IMR-90 (cell line): ENCODE results near the gene UTP3. TPM values are rescaled to one million over a fixed set of nuclear protein-coding genes. Genes with fewer than 3 reads are reported as not detected.
A peak's percentile ranks its signal among the peaks of the same experiment; 100 is the strongest.

Source experiments
- ATAC-seq: fragments of 200-7000 bp; cut with Tn5 transposase; 2 replicates; pipeline ENCODE4 v1.9.1; 2020; ENCODE audit warnings: low read depth, mild to moderate bottlenecking, moderate library complexity
- BruUV-seq: library from RNA; stranded (reverse); fragments of 400-500 nt; replicated peaks from 2 replicates; lab custom pipeline; 2021; lab: Mats Ljungman, UMichigan
- CTCF ChIA-PET: fragments of 300-600 bp; formaldehyde crosslinking; extraction: SDS; loops from one replicate; lab custom pipeline; 2021; ENCODE audit warnings: antibody characterized with exemption; lab: Yijun Ruan, JAX
- POLR2A ChIA-PET: fragments of 300-600 bp; sonication (Branson Sonifier 250); formaldehyde crosslinking; loops from one replicate; lab custom pipeline; 2022; ENCODE audit warnings: antibody characterized with exemption; ENCODE audit not compliant: unreplicated experiment; lab: Charles Lee
- DNase-seq: peaks from one replicate; pipeline ENCODE4 v3.0.0; 2013
- H2AFZ ChIP-seq: replicated peaks from 2 replicates; pipeline ENCODE3; 2013; ENCODE audit warnings: low read length, mild to moderate bottlenecking; ENCODE audit not compliant: poor library complexity
- H2AK5ac ChIP-seq: 2 replicates; pipeline ENCODE4 v1.6.1; 2013; ENCODE audit warnings: low read depth, low read length, inconsistent platforms
- H2AK9ac ChIP-seq: replicated peaks from 2 replicates; pipeline ENCODE3; 2013; ENCODE audit warnings: mild to moderate bottlenecking, low read depth, low read length, moderate library complexity; ENCODE audit not compliant: poor library complexity
- H2BK120ac ChIP-seq: 2 replicates; pipeline ENCODE4 v1.6.1; 2013; ENCODE audit warnings: low read depth, low read length, inconsistent platforms
- H2BK15ac ChIP-seq: 3 replicates; pipeline ENCODE4 v1.6.1; 2013; ENCODE audit warnings: low read depth, low read length, inconsistent platforms
- H2BK20ac ChIP-seq: 2 replicates; pipeline ENCODE4 v1.6.1; 2013; ENCODE audit warnings: low read depth, mild to moderate bottlenecking, inconsistent platforms, low read length, moderate library complexity
- H2BK5ac ChIP-seq: 2 replicates; pipeline ENCODE4 v1.6.1; 2013; ENCODE audit warnings: mild to moderate bottlenecking, low read depth, low read length, inconsistent platforms; ENCODE audit not compliant: poor library complexity, severe bottlenecking
- H3K14ac ChIP-seq: replicated peaks from 2 replicates; pipeline ENCODE4 v1.6.1; 2013; ENCODE audit warnings: low read depth, low read length, inconsistent platforms
- H3K18ac ChIP-seq: 2 replicates; pipeline ENCODE4 v1.6.1; 2013; ENCODE audit warnings: low read depth, low read length, control low read depth
- H3K23ac ChIP-seq: 2 replicates; pipeline ENCODE4 v1.6.1; 2013; ENCODE audit warnings: low read depth, low read length, inconsistent platforms
- H3K27ac ChIP-seq: 2 replicates; pipeline ENCODE4 v1.5.1; 2013; ENCODE audit warnings: mild to moderate bottlenecking, control low read depth, low read length; ENCODE audit not compliant: insufficient read depth
- H3K27me3 ChIP-seq: 2 replicates; pipeline ENCODE4 v1.6.1; 2013; ENCODE audit warnings: low read length; ENCODE audit not compliant: control insufficient read depth, insufficient read depth
- H3K36me3 ChIP-seq: 2 replicates; pipeline ENCODE4 v1.6.1; 2013; ENCODE audit warnings: low read length, mixed read lengths; ENCODE audit not compliant: control insufficient read depth, insufficient read depth
- H3K4ac ChIP-seq: 2 replicates; pipeline ENCODE4 v1.6.1; 2013; ENCODE audit warnings: low read depth, low read length, inconsistent platforms
- H3K4me1 ChIP-seq: 2 replicates; pipeline ENCODE4 v1.6.1; 2013; ENCODE audit warnings: low read length, mixed read lengths; ENCODE audit not compliant: control insufficient read depth, insufficient read depth
- H3K4me2 ChIP-seq: 2 replicates; pipeline ENCODE4 v1.6.1; 2013; ENCODE audit warnings: low read depth, mild to moderate bottlenecking, control low read depth, low read length, moderate library complexity
- H3K4me3 ChIP-seq: 2 replicates; pipeline ENCODE4 v1.5.1; 2013; ENCODE audit warnings: low read depth, mild to moderate bottlenecking, control low read depth, low read length, moderate library complexity; ENCODE audit not compliant: insufficient read depth
- H3K56ac ChIP-seq: 2 replicates; pipeline ENCODE4 v1.6.1; 2013; ENCODE audit warnings: low read length, inconsistent platforms; ENCODE audit not compliant: insufficient read depth; ENCODE audit errors: extremely low read depth
- H3K79me1 ChIP-seq, 2 experiments: 2 replicates each; pipeline ENCODE4 v1.6.1; 2013; ENCODE audit warnings: low read length in 2 of 2, inconsistent platforms in 1 of 2, low read depth in 1 of 2
- H3K9ac ChIP-seq: 2 replicates; pipeline ENCODE4 v1.6.1; 2013; ENCODE audit warnings: low read depth, low read length, control low read depth
- H3K9me1 ChIP-seq: 2 replicates; pipeline ENCODE4 v1.6.1; 2013; ENCODE audit warnings: low read length, inconsistent platforms; ENCODE audit not compliant: insufficient read depth
- H3K9me3 ChIP-seq: 2 replicates; pipeline ENCODE4 v1.6.1; 2013; ENCODE audit warnings: low read length; ENCODE audit not compliant: control insufficient read depth, insufficient read depth
- H4K20me1 ChIP-seq: 2 replicates; pipeline ENCODE4 v1.6.1; 2013; ENCODE audit warnings: low read length, inconsistent platforms; ENCODE audit not compliant: insufficient read depth
- H4K5ac ChIP-seq: 2 replicates; pipeline ENCODE4 v1.6.1; 2013; ENCODE audit warnings: mild to moderate bottlenecking, low read depth, low read length, control low read depth
- H4K8ac ChIP-seq, 2 experiments: 2 replicates each; pipeline ENCODE4 v1.6.1; 2013; ENCODE audit warnings: low read depth in 2 of 2, low read length in 2 of 2, control low read depth in 1 of 2, inconsistent platforms in 1 of 2
- H4K91ac ChIP-seq: 2 replicates; pipeline ENCODE4 v1.6.1; 2013; ENCODE audit warnings: low read depth, low read length, inconsistent platforms; ENCODE audit not compliant: insufficient read depth
- FOS ChIP-seq: fragments of 150-350 bp; IDR thresholded peaks from 2 replicates; pipeline ENCODE4 v1.6.1; 2016; ENCODE audit warnings: low read depth, low read length
- MAFK ChIP-seq: IDR thresholded peaks from 2 replicates; pipeline ENCODE4 v1.6.1; 2012; ENCODE audit warnings: low read depth, low read length, improper control_type of control experiment
- MAZ ChIP-seq: IDR thresholded peaks from 2 replicates; pipeline ENCODE4 v1.6.1; 2012; ENCODE audit warnings: low read depth, mild to moderate bottlenecking, low read length, improper control_type of control experiment, moderate library complexity, borderline replicate concordance
- WGBS, 2 experiments: methylation state at CpG; one replicate each; pipeline versions ENCODE4 v1.1.5 to v1.1.7; 2013; ENCODE audit warnings: missing lambda C conversion rate in 2 of 2; ENCODE audit not compliant: insufficient read length in 1 of 2; ENCODE audit errors: extremely low coverage in 2 of 2; 5-methylcytosine and 5-hydroxymethylcytosine counted together
- dilution Hi-C: fragments of 300-500 bp; cut with HindIII; formaldehyde crosslinking; loops from one replicate; pipeline ENCODE4 v1.14.3; 2018; ENCODE audit warnings: low sequenced_read_pairs; ENCODE audit not compliant: unreplicated experiment
- in situ Hi-C: fragments of 300-500 bp; cut with MboI; formaldehyde crosslinking; loops from 3 replicates; pipeline ENCODE4 v1.14.3; 2019; ENCODE audit warnings: low sequenced_read_pairs, inconsistent platforms, mixed read lengths
- intact Hi-C: fragments of 100-400 bp; cut with micrococcal nuclease; formaldehyde crosslinking; loops from 2 replicates; pipeline ENCODE4 v1.10.0; 2022
- polyA plus RNA-seq, 3 experiments: library from polyadenylated mRNA; depleted of rRNA; stranded (reverse); fragments of >200 nt; gene quantifications; 2 replicates each; pipeline ENCODE4 v1.2.3, GENCODE V29; 2012; ENCODE audit warnings: low replicate concordance in 1 of 3
- total RNA-seq: library from RNA; depleted of rRNA; stranded (reverse); fragments of >200 nt; gene quantifications from 2 replicates; pipeline ENCODE4 v1.2.3, GENCODE V29; 2012
- TF ChIP-seq, protein P1 (sequence below): conservative IDR thresholded peaks from 2 replicates; pipeline ENCODE4 v1.5.1; 2012; ENCODE audit warnings: mild to moderate bottlenecking, low read depth, low read length, improper control_type of control experiment

Gene UTP3
- total and polyA plus RNA-seq, 2 of the 4 experiments (the other 2 are of a cell fraction) = 14.9 to 30.7 TPM

- DNase-seq (peak; percentile 67), ATAC-seq (peak; percentile 75)
- Histone ChIP-seq H3K27me3 (no peaks in the 10 kb centered on the region), H3K79me1 (peaks cover 12 to 37% of the 10 kb centered on the region in 2 experiments), H3K23ac (peak overlapping the region; percentile 98), H3K4me1 (peaks cover 4% of the 10 kb centered on the region; the same call in 1 of the 2 replicates), H2BK5ac (peak overlapping the region; percentile 97), H4K20me1 (no peaks in the 10 kb centered on the region), H2BK15ac (peak overlapping the region; percentile 77; the same call in 2 of the 3 replicates), H3K56ac (peak overlapping the region; percentile 96), H3K9me3 (no peaks in the 10 kb centered on the region), H4K8ac (peak overlapping the region; percentile 66 to 86), H3K9ac (peak overlapping the region; percentile 79), H3K27ac (peak overlapping the region; percentile 93), H2AK9ac (peak overlapping the region; percentile 98), H2BK20ac (peak overlapping the region; percentile 71), H2AK5ac (peak overlapping the region; percentile 84), H3K14ac (peak overlapping the region; percentile 91), H3K36me3 (no peaks in the 10 kb centered on the region), H3K4me3 (peak overlapping the region; percentile 67), H2BK120ac (peak overlapping the region; percentile 89), H3K18ac (peak overlapping the region; percentile 90), H3K4me2 (peak overlapping the region; percentile 95), H4K91ac (peak overlapping the region; percentile 81), H4K5ac (peak overlapping the region; percentile 89), H3K4ac (peak overlapping the region; percentile 90), H2AFZ (peak overlapping the region; percentile 97), H3K9me1 (peaks cover under 1% of the 10 kb centered on the region; the same call in 1 of the 2 replicates)
- TF ChIP-seq, protein P1, sequence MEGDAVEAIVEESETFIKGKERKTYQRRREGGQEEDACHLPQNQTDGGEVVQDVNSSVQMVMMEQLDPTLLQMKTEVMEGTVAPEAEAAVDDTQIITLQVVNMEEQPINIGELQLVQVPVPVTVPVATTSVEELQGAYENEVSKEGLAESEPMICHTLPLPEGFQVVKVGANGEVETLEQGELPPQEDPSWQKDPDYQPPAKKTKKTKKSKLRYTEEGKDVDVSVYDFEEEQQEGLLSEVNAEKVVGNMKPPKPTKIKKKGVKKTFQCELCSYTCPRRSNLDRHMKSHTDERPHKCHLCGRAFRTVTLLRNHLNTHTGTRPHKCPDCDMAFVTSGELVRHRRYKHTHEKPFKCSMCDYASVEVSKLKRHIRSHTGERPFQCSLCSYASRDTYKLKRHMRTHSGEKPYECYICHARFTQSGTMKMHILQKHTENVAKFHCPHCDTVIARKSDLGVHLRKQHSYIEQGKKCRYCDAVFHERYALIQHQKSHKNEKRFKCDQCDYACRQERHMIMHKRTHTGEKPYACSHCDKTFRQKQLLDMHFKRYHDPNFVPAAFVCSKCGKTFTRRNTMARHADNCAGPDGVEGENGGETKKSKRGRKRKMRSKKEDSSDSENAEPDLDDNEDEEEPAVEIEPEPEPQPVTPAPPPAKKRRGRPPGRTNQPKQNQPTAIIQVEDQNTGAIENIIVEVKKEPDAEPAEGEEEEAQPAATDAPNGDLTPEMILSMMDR = peak; percentile 42
- TF ChIP-seq MAZ = peak; percentile 98
- TF ChIP-seq FOS = no peak
- TF ChIP-seq MAFK = no peak
- in situ Hi-C loops = no loop called here
- WGBS, 2 experiments = 2% methylated on average over 11 of the region's 58 CpGs; no CpG with 5 or more reads in 1 of the 2 experiments
- ChIA-PET CTCF (interaction anchor here (1.0 to 1.4 kb wide), 3 partner anchors 14 to 52 kb away, joined by 4 to 6 read pairs (median 6); no protein-coding TSS in a partner anchor), POLR2A (interaction anchor here (1.0 kb wide), 1 partner anchor 15 kb away, joined by 4 read pairs; no protein-coding TSS in a partner anchor)
- dilution Hi-C loops = no loop called here
- intact Hi-C loops = no loop called here
- BruUV-seq = TSS peak; percentile 85
Measured at GRCh38 chr4:70704215-70704930, 16.0 kb downstream of the UTP3 start.
